Ishikawa (cell line): ENCODE data around the gene TSNAX.

Experiments
- CEBPB ChIP-seq: IDR thresholded peaks from 2 replicates; pipeline ENCODE4 v1.6.1; 2012
- CREB1 ChIP-seq: IDR thresholded peaks from 2 replicates; pipeline ENCODE4 v1.6.1; 2012; ENCODE audit warnings: low read depth
- EP300 ChIP-seq: IDR thresholded peaks from 2 replicates; pipeline ENCODE4 v1.6.1; 2012; ENCODE audit warnings: borderline replicate concordance
- FOXM1 ChIP-seq: IDR thresholded peaks from 2 replicates; pipeline ENCODE4 v1.6.1; 2012; ENCODE audit warnings: low read depth, borderline replicate concordance
- NFIC ChIP-seq: IDR thresholded peaks from 2 replicates; pipeline ENCODE4 v1.6.1; 2012
- RAD21 ChIP-seq: IDR thresholded peaks from 2 replicates; pipeline ENCODE4 v1.6.1; 2012; ENCODE audit warnings: low read depth
- TAF1 ChIP-seq: IDR thresholded peaks from 2 replicates; pipeline ENCODE4 v1.6.1; 2012; ENCODE audit warnings: low read depth, mild to moderate bottlenecking
- TEAD4 ChIP-seq: IDR thresholded peaks from 2 replicates; pipeline ENCODE4 v1.6.1; 2012
- YY1 ChIP-seq: IDR thresholded peaks from 2 replicates; pipeline ENCODE4 v1.6.1; 2012; ENCODE audit warnings: low read depth
- ZBTB7A ChIP-seq: IDR thresholded peaks from 2 replicates; pipeline ENCODE4 v1.6.1; 2012; ENCODE audit warnings: low read depth
- TF ChIP-seq, protein P1 (sequence below): IDR thresholded peaks from 2 replicates; pipeline ENCODE4 v1.6.1; 2012; ENCODE audit warnings: low read depth, mild to moderate bottlenecking
- TF ChIP-seq, protein P2 (sequence below): IDR thresholded peaks from 2 replicates; pipeline ENCODE4 v1.6.1; 2012

DNA sequence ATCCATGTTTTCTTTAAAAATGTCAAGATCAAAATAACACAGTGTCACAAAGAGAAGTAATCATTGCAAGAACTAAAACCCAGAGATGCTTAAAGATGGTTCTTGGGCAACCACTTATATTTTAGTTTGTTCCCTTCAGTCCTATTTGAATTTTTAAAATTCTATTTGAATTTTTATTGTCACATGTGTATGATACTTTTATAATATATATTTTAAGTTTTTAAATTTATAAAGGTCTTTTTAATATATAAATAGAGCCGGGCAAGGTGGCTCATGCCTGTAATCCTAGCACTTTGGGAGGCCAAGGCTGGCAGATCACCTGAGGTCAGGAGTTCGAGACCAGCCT is 75.8 kb downstream of the TSNAX start:
- TF ChIP-seq CREB1 (no peak), EP300 (no peak), TAF1 (no peak), CEBPB (no peak), FOXM1 (no peak), YY1 (no peak), RAD21 (no peak), NFIC (no peak), TEAD4 (no peak), ZBTB7A (no peak)
- TF ChIP-seq, protein P1, sequence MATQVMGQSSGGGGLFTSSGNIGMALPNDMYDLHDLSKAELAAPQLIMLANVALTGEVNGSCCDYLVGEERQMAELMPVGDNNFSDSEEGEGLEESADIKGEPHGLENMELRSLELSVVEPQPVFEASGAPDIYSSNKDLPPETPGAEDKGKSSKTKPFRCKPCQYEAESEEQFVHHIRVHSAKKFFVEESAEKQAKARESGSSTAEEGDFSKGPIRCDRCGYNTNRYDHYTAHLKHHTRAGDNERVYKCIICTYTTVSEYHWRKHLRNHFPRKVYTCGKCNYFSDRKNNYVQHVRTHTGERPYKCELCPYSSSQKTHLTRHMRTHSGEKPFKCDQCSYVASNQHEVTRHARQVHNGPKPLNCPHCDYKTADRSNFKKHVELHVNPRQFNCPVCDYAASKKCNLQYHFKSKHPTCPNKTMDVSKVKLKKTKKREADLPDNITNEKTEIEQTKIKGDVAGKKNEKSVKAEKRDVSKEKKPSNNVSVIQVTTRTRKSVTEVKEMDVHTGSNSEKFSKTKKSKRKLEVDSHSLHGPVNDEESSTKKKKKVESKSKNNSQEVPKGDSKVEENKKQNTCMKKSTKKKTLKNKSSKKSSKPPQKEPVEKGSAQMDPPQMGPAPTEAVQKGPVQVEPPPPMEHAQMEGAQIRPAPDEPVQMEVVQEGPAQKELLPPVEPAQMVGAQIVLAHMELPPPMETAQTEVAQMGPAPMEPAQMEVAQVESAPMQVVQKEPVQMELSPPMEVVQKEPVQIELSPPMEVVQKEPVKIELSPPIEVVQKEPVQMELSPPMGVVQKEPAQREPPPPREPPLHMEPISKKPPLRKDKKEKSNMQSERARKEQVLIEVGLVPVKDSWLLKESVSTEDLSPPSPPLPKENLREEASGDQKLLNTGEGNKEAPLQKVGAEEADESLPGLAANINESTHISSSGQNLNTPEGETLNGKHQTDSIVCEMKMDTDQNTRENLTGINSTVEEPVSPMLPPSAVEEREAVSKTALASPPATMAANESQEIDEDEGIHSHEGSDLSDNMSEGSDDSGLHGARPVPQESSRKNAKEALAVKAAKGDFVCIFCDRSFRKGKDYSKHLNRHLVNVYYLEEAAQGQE: no peak
- TF ChIP-seq, protein P2, sequence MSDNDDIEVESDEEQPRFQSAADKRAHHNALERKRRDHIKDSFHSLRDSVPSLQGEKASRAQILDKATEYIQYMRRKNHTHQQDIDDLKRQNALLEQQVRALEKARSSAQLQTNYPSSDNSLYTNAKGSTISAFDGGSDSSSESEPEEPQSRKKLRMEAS: no peak
